Heart right ventricle (tissue), 16 donors: Measurements from ENCODE around the gene PRKN. TPM values are rescaled to one million over a fixed set of nuclear protein-coding genes. Genes with fewer than 3 reads are reported as not detected.

Experiments
- ATAC-seq, 8 donors: fragments of 200-7000 bp; cut with Tn5 transposase; one replicate each; pipeline ENCODE4 v1.9.1; 2020; ENCODE audit warnings: mild to moderate bottlenecking in 8 of 8, moderate library complexity in 8 of 8, moderate number of reproducible peaks in 1 of 8
- DNase-seq, 2 donors: peaks; one replicate each; pipeline ENCODE4 v3.0.0-alpha.2; 2020
- H3K27ac ChIP-seq, 10 donors: fragments of 200-600 bp; sonication (generic) in 2 of 10; one replicate each; pipeline versions ENCODE4 v1.5.0 to v1.8.0; 2020 to 2022; ENCODE audit warnings: mild to moderate bottlenecking in 3 of 10
- H3K27me3 ChIP-seq, 7 donors: fragments of 200-600 bp; one replicate each; pipeline ENCODE4 v1.8.0; 2021 to 2022; ENCODE audit warnings: mild to moderate bottlenecking in 2 of 7
- H3K36me3 ChIP-seq, 9 donors: fragments of 200-600 bp; sonication (generic) in 1 of 9; one replicate each; pipeline versions ENCODE4 v1.5.0 to v1.8.0; 2020 to 2022; ENCODE audit warnings: mild to moderate bottlenecking in 2 of 9
- H3K4me1 ChIP-seq, 9 donors: fragments of 200-600 bp; sonication (generic) in 1 of 9; one replicate each; pipeline versions ENCODE4 v1.5.0 to v1.8.0; 2020 to 2022; ENCODE audit warnings: mild to moderate bottlenecking in 4 of 9
- H3K4me3 ChIP-seq, 10 donors: fragments of 200-600 bp; sonication (generic) in 2 of 10; one replicate each; pipeline versions ENCODE4 v1.5.0 to v1.8.0; 2020 to 2022; ENCODE audit warnings: mild to moderate bottlenecking in 7 of 10, moderate library complexity in 2 of 10
- H3K9me3 ChIP-seq, 11 donors: fragments of 200-600 bp in 10 of 11; sonication (generic) in 2 of 11; one replicate each; pipeline versions ENCODE4 v1.5.0 to v1.8.0; 2013 to 2022; ENCODE audit warnings: mild to moderate bottlenecking in 2 of 11, control low read depth in 1 of 11, moderate library complexity in 1 of 11
- CTCF ChIP-seq, 9 donors: fragments of 200-600 bp; sonication (generic) in 2 of 9; IDR thresholded peaks; one replicate each; pipeline versions ENCODE4 v1.5.0 to v1.8.0; 2021 to 2022; ENCODE audit warnings: antibody characterized with exemption in 9 of 9, mild to moderate bottlenecking in 5 of 9, moderate library complexity in 1 of 9
- WGBS, 2 donors: extraction: QIAGEN DNeasy Blood & Tissue Kit; methylation state at CpG; one replicate each; pipeline ENCODE4 v1.1.7; 2013; ENCODE audit warnings: inconsistent platforms in 1 of 2; 5-methylcytosine and 5-hydroxymethylcytosine counted together
- intact Hi-C, 10 donors: fragments of 100-400 bp; cut with DNase I; formaldehyde crosslinking; loops; one replicate each; pipeline versions ENCODE4 v1.11.1 to v1.14.2; 2022
- polyA plus RNA-seq, 2 donors: library from polyadenylated mRNA; stranded (reverse); fragments of 200-250 nt; gene quantifications; one replicate each; pipeline ENCODE4 v1.2.3, GENCODE V29; 2013
- total RNA-seq, 10 donors: library from RNA; stranded (reverse); fragmentation: NEBNext Ultra II Directional in 3 of 10; extraction: Animal tissue kit (Norgen Biotek cat#: 25700) in 3 of 10; gene quantifications; one replicate each; pipeline versions ENCODE4 v1.2.1 to v1.2.4, GENCODE V29; 2021 to 2023
- donor health status: Arrhythmogenic right ventricular cardiomyopathy.
- donor health status: ischemic (EF 13 %, LVEDD 7.1; RV severe dilation, severe dysfunction).
- donor health status: healthy with polysubstance abuse.
- donor health status: DM: no; HTN: yes; CAD: no.
- donor health status: DM: no; HTN: no; CAD: no.
- donor health status: ischemic (EF 25% LVEDD 6.9; RV normal size, moderate dysfunction).
- donor health status: ischemic (EF 25% LVEDD 5.7; RV mildly dilated, moderate dysfunction).
- donor health status: healthy.
- donor health status: DM: yes; HTN: yes; CAD: no.
- donor health status: Ischemic cardiomyopathy.
- donor health status: ischemic (EF 35%, LVEDD 5.7; RV mildly dilated, moderate dysfunction).
- donor health status: nonischemic (EF 11% LVEDD 7.7; RV severe dilation, severe dysfunction).
- donor health status: DM: yes; HTN: yes; CAD: no.
- donor health status: PGD.
- donor health status: ischemic (EF 29% LVEDD 5.4; RV normal size, mild dysfunction).
- donor health status: nonischemic (EF 23%, LVEDD 6.1; RV moderate dilation, normal function).

PRKN gene
- total and polyA plus RNA-seq, 12 donors = 2.3 to 27.7 (median 26.3) TPM

DNA sequence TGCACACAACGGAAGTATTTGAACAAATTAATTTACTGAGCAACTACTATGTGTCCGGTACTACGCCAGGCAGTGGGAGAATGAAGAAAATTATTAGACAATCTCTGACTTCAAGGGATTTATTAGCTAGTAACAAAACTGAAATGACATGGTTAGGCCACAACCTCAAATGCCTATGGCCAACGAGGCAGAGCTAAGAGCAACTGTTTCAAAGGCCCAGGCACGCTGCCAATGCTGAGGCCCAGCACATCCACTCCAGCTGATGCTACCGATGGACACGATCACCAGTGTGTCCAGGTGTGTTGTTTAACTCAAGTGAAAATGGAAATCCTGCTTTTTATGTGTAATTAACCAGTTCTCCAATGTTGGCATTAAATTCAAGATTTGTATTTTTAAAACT lies 420.9 kb downstream of the PRKN start:
- H3K9me3 ChIP-seq = no peaks in the 10 kb centered on the region
- TF ChIP-seq CTCF (IDR thresholded peaks at IDR 0.05) = no peak
- no peaks in the 10 kb centered on the region for H3K27me3 ChIP-seq
- no peaks in the 10 kb centered on the region for H3K36me3 ChIP-seq
- 90% methylated on average over 7 of the region's 7 CpGs for WGBS, 2 donors
- H3K4me1 ChIP-seq = no peaks in the 10 kb centered on the region
- H3K27ac ChIP-seq = no peak overlapping the region
- ATAC-seq (no peak), DNase-seq (no peak)
- intact Hi-C loops = no loop called here
- H3K4me3 ChIP-seq = no peak overlapping the region

- Histone ChIP-seq H3K4me3 (no peak overlapping the region), H3K27ac (no peak overlapping the region), H3K4me1 (no peaks in the 10 kb centered on the region), H3K27me3 (no peaks in the 10 kb centered on the region), H3K9me3 (no peaks in the 10 kb centered on the region), H3K36me3 (no peaks in the 10 kb centered on the region)
- no peak for TF ChIP-seq CTCF (IDR thresholded peaks at IDR 0.05)
- 95% methylated on average over 6 of the region's 6 CpGs for WGBS, 2 donors
- intact Hi-C loops = loop anchor here in 1 of 10 donors (5.0 kb wide), 1 partner anchor 451 kb away; no protein-coding TSS in a partner anchor
- ATAC-seq (no peak), DNase-seq (no peak)
These were observed 426.4 kb downstream of the PRKN start for GRCh38 chr6:162301128-162301527.

GRCh38 chr6:162294029-162294428 lies 433.5 kb downstream of the PRKN start:
- H3K4me3 ChIP-seq = no peak overlapping the region
- no peak for TF ChIP-seq CTCF (IDR thresholded peaks at IDR 0.05)
- intact Hi-C loops = no loop called here
- DNase-seq (peak; percentile 11 to 23), ATAC-seq (peak in 1 of 8 donors; percentile 58)
- 31 to 32% methylated on average over 4 of the region's 4 CpGs for WGBS, 2 donors
- H3K27ac ChIP-seq = no peak overlapping the region
- no peaks in the 10 kb centered on the region for H3K36me3 ChIP-seq
- no peaks in the 10 kb centered on the region for H3K9me3 ChIP-seq
- peaks cover 0 to 29% (median 6%) of the 10 kb centered on the region in 9 donors for H3K4me1 ChIP-seq
- H3K27me3 ChIP-seq = no peaks in the 10 kb centered on the region

DNA sequence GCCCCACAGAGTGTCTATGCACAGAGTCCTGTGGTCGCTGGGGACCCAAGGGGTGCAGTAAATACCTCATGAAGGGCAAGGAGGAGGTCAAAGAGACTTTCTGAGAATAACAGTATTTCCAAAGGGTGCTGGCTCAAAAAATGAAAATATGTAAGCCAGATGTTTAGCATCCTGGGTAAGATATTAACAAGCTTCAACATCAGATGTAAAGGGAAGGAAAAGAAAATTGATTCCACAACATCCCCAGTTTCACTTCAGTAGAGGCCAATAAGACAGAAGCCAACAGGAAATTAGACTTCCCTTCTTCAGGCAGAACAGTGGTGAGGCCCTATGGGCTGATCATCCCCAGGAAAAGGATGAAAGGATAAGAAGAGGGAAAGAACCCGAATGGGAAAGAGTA lies 434.7 kb downstream of the PRKN start:
- no peak for TF ChIP-seq CTCF (IDR thresholded peaks at IDR 0.05)
- ATAC-seq = no peak
- Histone ChIP-seq H3K4me3 (no peak overlapping the region), H3K27ac (no peak overlapping the region), H3K9me3 (no peaks in the 10 kb centered on the region), H3K4me1 (peaks cover 0 to 29% (median 6%) of the 10 kb centered on the region in 9 donors), H3K36me3 (no peaks in the 10 kb centered on the region), H3K27me3 (no peaks in the 10 kb centered on the region)
- WGBS, 2 donors = 73 to 77% methylated on average over 2 of the region's 2 CpGs
- intact Hi-C loops = no loop called here
- DNase-seq = no peak
